DOHH2 (cell line): Measurements from ENCODE around the gene WWTR1.

ENCODE experiments used
- EZH2phosphoT487 ChIP-seq: fragments of 200-600 bp; sonication (generic); IDR thresholded peaks from 2 replicates; pipeline ENCODE4 v1.6.1; 2017; ENCODE audit warnings: borderline replicate concordance, mild to moderate bottlenecking, antibody characterized with exemption, low read length, moderate library complexity, mixed read lengths
- TF ChIP-seq, protein P1 (sequence below): fragments of 200-600 bp; sonication (generic); IDR thresholded peaks from one replicate; pipeline ENCODE4 v1.5.1; 2014; ENCODE audit warnings: antibody characterized with exemption, mild to moderate bottlenecking, low read depth, low read length; ENCODE audit not compliant: poor library complexity, severe bottlenecking

DNA sequence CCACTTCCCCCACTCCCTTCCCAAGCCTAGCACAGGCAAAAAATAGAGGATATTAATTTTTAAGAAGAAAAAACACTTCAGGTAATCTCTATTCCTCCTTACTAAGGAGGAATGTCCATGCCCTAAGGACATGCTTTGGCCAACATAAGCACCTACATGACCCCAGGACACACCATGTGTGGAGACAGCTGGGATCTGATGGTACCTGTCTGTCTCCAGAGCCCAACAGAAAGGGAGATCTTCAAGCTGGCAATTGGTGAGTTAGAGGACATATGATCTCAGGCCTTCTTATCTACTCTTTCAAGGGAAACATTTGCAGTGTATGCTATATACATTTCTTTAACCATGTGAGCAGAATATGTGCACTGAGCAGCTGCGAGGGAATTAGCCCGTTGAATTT lies 176.3 kb downstream of the WWTR1 start:
- TF ChIP-seq, protein P1, sequence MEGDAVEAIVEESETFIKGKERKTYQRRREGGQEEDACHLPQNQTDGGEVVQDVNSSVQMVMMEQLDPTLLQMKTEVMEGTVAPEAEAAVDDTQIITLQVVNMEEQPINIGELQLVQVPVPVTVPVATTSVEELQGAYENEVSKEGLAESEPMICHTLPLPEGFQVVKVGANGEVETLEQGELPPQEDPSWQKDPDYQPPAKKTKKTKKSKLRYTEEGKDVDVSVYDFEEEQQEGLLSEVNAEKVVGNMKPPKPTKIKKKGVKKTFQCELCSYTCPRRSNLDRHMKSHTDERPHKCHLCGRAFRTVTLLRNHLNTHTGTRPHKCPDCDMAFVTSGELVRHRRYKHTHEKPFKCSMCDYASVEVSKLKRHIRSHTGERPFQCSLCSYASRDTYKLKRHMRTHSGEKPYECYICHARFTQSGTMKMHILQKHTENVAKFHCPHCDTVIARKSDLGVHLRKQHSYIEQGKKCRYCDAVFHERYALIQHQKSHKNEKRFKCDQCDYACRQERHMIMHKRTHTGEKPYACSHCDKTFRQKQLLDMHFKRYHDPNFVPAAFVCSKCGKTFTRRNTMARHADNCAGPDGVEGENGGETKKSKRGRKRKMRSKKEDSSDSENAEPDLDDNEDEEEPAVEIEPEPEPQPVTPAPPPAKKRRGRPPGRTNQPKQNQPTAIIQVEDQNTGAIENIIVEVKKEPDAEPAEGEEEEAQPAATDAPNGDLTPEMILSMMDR = no peak
- no peak for TF ChIP-seq EZH2phosphoT487
